Subcutaneous abdominal adipose tissue (tissue), 5 donors: ENCODE data around the gene ARMH3.
A peak's percentile ranks its signal among the peaks of the same experiment; 100 is the strongest.
"Not testable (repeated sequence)": the region's sequence is repeated elsewhere in the genome, so short reads cannot be mapped to it uniquely, and the experiment has no call there.

Experiments
- H3K27ac ChIP-seq: one replicate; pipeline ENCODE4 v1.7.0; 2013; ENCODE audit warnings: low read depth, mild to moderate bottlenecking, inconsistent platforms, low read length, moderate library complexity
- H3K27me3 ChIP-seq, 5 donors: one replicate each; pipeline ENCODE4 v1.7.0; 2013; ENCODE audit warnings: low read length in 5 of 5, inconsistent platforms in 1 of 5; ENCODE audit not compliant: control insufficient read depth in 5 of 5, insufficient read depth in 4 of 5
- H3K36me3 ChIP-seq, 5 donors: one replicate each; pipeline ENCODE4 v1.7.0; 2013; ENCODE audit warnings: low read length in 5 of 5; ENCODE audit not compliant: control insufficient read depth in 5 of 5, insufficient read depth in 5 of 5
- H3K4me1 ChIP-seq, 5 donors: one replicate each; pipeline ENCODE4 v1.7.0; 2013; ENCODE audit warnings: low read length in 5 of 5, mild to moderate bottlenecking in 3 of 5, moderate library complexity in 1 of 5; ENCODE audit not compliant: control insufficient read depth in 5 of 5, insufficient read depth in 5 of 5
- H3K4me3 ChIP-seq, 5 donors: one replicate each; pipeline ENCODE4 v1.7.0; 2013; ENCODE audit warnings: low read length in 5 of 5, low read depth in 1 of 5
- H3K9ac ChIP-seq, 5 donors: one replicate each; pipeline ENCODE4 v1.7.0; 2013; ENCODE audit warnings: low read length in 5 of 5, mild to moderate bottlenecking in 4 of 5, moderate library complexity in 3 of 5
- H3K9me3 ChIP-seq, 5 donors: one replicate each; pipeline ENCODE4 v1.7.0; 2013; ENCODE audit warnings: low read length in 5 of 5; ENCODE audit not compliant: control insufficient read depth in 5 of 5
- donor health status: healthy.
- donor health status: healthy.
- donor health status: healthy.
- donor health status: healthy.
- donor health status: healthy.

Gene ARMH3

GRCh38 chr10:102054881-102055646, 909 bp downstream of the ARMH3 start:
- not testable (repeated sequence) for H3K27me3 ChIP-seq
- peak overlapping the region; percentile 83 for H3K27ac ChIP-seq

GRCh38 chr10:102046095-102046494, 9.9 kb downstream of the ARMH3 start:
- no peaks in the 10 kb centered on the region for H3K9me3 ChIP-seq
- H3K4me3 ChIP-seq, result no peak overlapping the region
- H3K4me1 ChIP-seq, result peaks cover 0 to 11% (median 0%) of the 10 kb centered on the region in 5 donors
- no peak overlapping the region for H3K9ac ChIP-seq
- no peaks in the 10 kb centered on the region for H3K27me3 ChIP-seq
- H3K36me3 ChIP-seq, result no peaks in the 10 kb centered on the region
- no peak overlapping the region for H3K27ac ChIP-seq

More at GRCh38 chr10:102054881-102055646, 909 bp downstream of the ARMH3 start:
- not testable (repeated sequence) for H3K36me3 ChIP-seq, H3K9me3 ChIP-seq
- Histone ChIP-seq H3K4me1 (peaks cover 0 to 34% (median 29%) of the 10 kb centered on the region in 5 donors), H3K9ac (peak overlapping the region; percentile 87 to 98 (median 95)), H3K4me3 (peak overlapping the region; percentile 85 to 97 (median 94))

GRCh38 chr10:102045292-102045691, 10.7 kb downstream of the ARMH3 start:
- Histone ChIP-seq H3K9me3 (no peaks in the 10 kb centered on the region), H3K4me1 (peaks cover 0 to 11% (median 0%) of the 10 kb centered on the region in 5 donors), H3K4me3 (no peak overlapping the region), H3K9ac (no peak overlapping the region), H3K36me3 (no peaks in the 10 kb centered on the region), H3K27me3 (no peaks in the 10 kb centered on the region), H3K27ac (no peak overlapping the region)

GRCh38 chr10:102040305-102041050, 15.5 kb downstream of the ARMH3 start:
- Histone ChIP-seq H3K9ac (no peak overlapping the region), H3K9me3 (no peaks in the 10 kb centered on the region), H3K4me1 (peaks cover 0 to 11% (median 0%) of the 10 kb centered on the region in 5 donors), H3K27ac (no peak overlapping the region), H3K4me3 (no peak overlapping the region), H3K36me3 (peaks cover 3 to 30% (median 10%) of the 10 kb centered on the region in 5 donors), H3K27me3 (no peaks in the 10 kb centered on the region)

GRCh38 chr10:102038410-102038809, 17.6 kb downstream of the ARMH3 start:
- no peak overlapping the region for H3K4me3 ChIP-seq
- H3K9ac ChIP-seq, result no peak overlapping the region
- H3K36me3 ChIP-seq, result peaks cover 6 to 34% (median 13%) of the 10 kb centered on the region in 5 donors
- H3K4me1 ChIP-seq, result peaks cover 0 to 9% (median 0%) of the 10 kb centered on the region in 5 donors
- H3K9me3 ChIP-seq, result no peaks in the 10 kb centered on the region
- H3K27me3 ChIP-seq, result no peaks in the 10 kb centered on the region
- H3K27ac ChIP-seq, result no peak overlapping the region

GRCh38 chr10:102035807-102036206, 20.2 kb downstream of the ARMH3 start:
- H3K4me3 ChIP-seq, H3K9ac ChIP-seq, H3K9me3 ChIP-seq, H3K4me1 ChIP-seq, H3K27ac ChIP-seq, H3K27me3 ChIP-seq: not testable (repeated sequence)
- H3K36me3 ChIP-seq, result peaks cover 21 to 55% (median 28%) of the 10 kb centered on the region in 5 donors

GRCh38 chr10:102033787-102034186, 22.2 kb downstream of the ARMH3 start:
- Histone ChIP-seq H3K27ac (no peak overlapping the region), H3K27me3 (no peaks in the 10 kb centered on the region), H3K4me3 (no peak overlapping the region), H3K4me1 (no peaks in the 10 kb centered on the region), H3K9ac (no peak overlapping the region), H3K36me3 (peaks cover 22 to 59% (median 38%) of the 10 kb centered on the region in 5 donors), H3K9me3 (no peaks in the 10 kb centered on the region)

- Histone ChIP-seq H3K27ac (no peak overlapping the region), H3K9ac (no peak overlapping the region), H3K36me3 (peaks cover 41 to 80% (median 59%) of the 10 kb centered on the region in 5 donors), H3K27me3 (no peaks in the 10 kb centered on the region), H3K4me1 (peaks cover 0 to 4% (median 0%) of the 10 kb centered on the region in 5 donors), H3K4me3 (no peak overlapping the region), H3K9me3 (no peaks in the 10 kb centered on the region)
These were observed 28.7 kb downstream of the ARMH3 start for GRCh38 chr10:102027261-102027660.

- Histone ChIP-seq H3K4me1 (peaks cover 0 to 4% (median 0%) of the 10 kb centered on the region in 5 donors), H3K27ac (no peak overlapping the region), H3K27me3 (no peaks in the 10 kb centered on the region), H3K36me3 (peaks cover 33 to 70% (median 56%) of the 10 kb centered on the region in 5 donors), H3K9ac (no peak overlapping the region), H3K9me3 (no peaks in the 10 kb centered on the region), H3K4me3 (no peak overlapping the region)
These were observed 31.2 kb downstream of the ARMH3 start for GRCh38 chr10:102024799-102025198.

GRCh38 chr10:102020938-102021337, 35.0 kb downstream of the ARMH3 start:
- Histone ChIP-seq H3K27me3 (no peaks in the 10 kb centered on the region), H3K9ac (no peak overlapping the region), H3K9me3 (no peaks in the 10 kb centered on the region), H3K36me3 (peaks cover 26 to 63% (median 39%) of the 10 kb centered on the region in 5 donors), H3K4me3 (no peak overlapping the region), H3K4me1 (peaks cover 0 to 4% (median 0%) of the 10 kb centered on the region in 5 donors), H3K27ac (no peak overlapping the region)
